HL-60 (cell line): ENCODE data around the gene STKLD1.

Experiments used
- DNase-seq, 2 experiments: peaks; one replicate each; pipeline ENCODE4 v3.0.0-alpha.2; 2010 to 2020; ENCODE audit warnings: low read depth in 1 of 2, low spot score in 1 of 2
- H3K27ac ChIP-seq: fragments of 250-450 bp; sonication (Bioruptor Pico); replicated peaks from 2 replicates; pipeline ENCODE4 v1.5.1; 2020; ENCODE audit warnings: mild to moderate bottlenecking, moderate library complexity
- H3K27me3 ChIP-seq: fragments of 250-450 bp; sonication (Bioruptor Pico); 2 replicates; pipeline ENCODE4 v1.5.1; 2021; ENCODE audit warnings: mild to moderate bottlenecking, moderate library complexity; ENCODE audit not compliant: insufficient read depth, poor library complexity, severe bottlenecking
- H3K4me3 ChIP-seq: replicated peaks from 2 replicates; pipeline ENCODE4 v1.5.1; 2011; ENCODE audit warnings: mild to moderate bottlenecking, control low read depth, low read length; ENCODE audit not compliant: insufficient read depth
- CTCF ChIP-seq: IDR thresholded peaks from one replicate; pipeline ENCODE4 v1.5.1; 2011; ENCODE audit warnings: low read length, control low read depth, inconsistent platforms; ENCODE audit not compliant: insufficient read depth
- GABPA ChIP-seq: IDR thresholded peaks from 2 replicates; pipeline ENCODE4 v1.6.1; 2012; ENCODE audit warnings: low read depth
- POLR2AphosphoS5 ChIP-seq: IDR thresholded peaks from 2 replicates; pipeline ENCODE4 v1.6.1; 2012; ENCODE audit warnings: low read depth
- REST ChIP-seq: IDR thresholded peaks from 2 replicates; pipeline ENCODE4 v1.6.1; 2012; ENCODE audit warnings: low read depth; ENCODE audit not compliant: insufficient replicate concordance
- SPI1 ChIP-seq: IDR thresholded peaks from 2 replicates; pipeline ENCODE4 v1.6.1; 2012; ENCODE audit warnings: low read depth, mild to moderate bottlenecking, borderline replicate concordance

The STKLD1 gene

GRCh38 chr9:133352635-133353340 lies 23.4 kb upstream of the STKLD1 start:
- 0 out of 2 replicates have a peak overlapping the region, but pooled peaks have one; percentile 2 for H3K27ac ChIP-seq
- no peak for TF ChIP-seq REST
- DNase-seq: no peak
- H3K4me3 ChIP-seq: no peak overlapping the region
- H3K27me3 ChIP-seq: no peaks in the 10 kb centered on the region

- Histone ChIP-seq H3K27ac (no peak overlapping the region), H3K4me3 (no peak overlapping the region), H3K27me3 (no peaks in the 10 kb centered on the region)
- no peak for DNase-seq
- TF ChIP-seq POLR2AphosphoS5: peak; percentile 41; the same call in 1 of the 2 replicates
- no peak for TF ChIP-seq REST
Observed at GRCh38 chr9:133353548-133353947, 22.6 kb upstream of the STKLD1 start.

GRCh38 chr9:133354766-133355165 lies 21.4 kb upstream of the STKLD1 start:
- peak in 1 of 2 experiments; percentile 91 for DNase-seq
- Histone ChIP-seq H3K27ac (peak overlapping the region; percentile 84), H3K27me3 (no peaks in the 10 kb centered on the region), H3K4me3 (no peak overlapping the region)
- TF ChIP-seq REST (no peak), CTCF (no peak), POLR2AphosphoS5 (peak; percentile 81), GABPA (no peak), SPI1 (peak; percentile 58; the same call in 1 of the 2 replicates)

- DNase-seq: no peak
- TF ChIP-seq CTCF: no peak
- no peak for TF ChIP-seq GABPA
- no peak for TF ChIP-seq POLR2AphosphoS5
- TF ChIP-seq REST: no peak
- no peak for TF ChIP-seq SPI1
- Histone ChIP-seq H3K4me3 (peak overlapping the region; percentile 70), H3K27me3 (no peaks in the 10 kb centered on the region), H3K27ac (peak overlapping the region; percentile 84)
Observed at GRCh38 chr9:133355881-133356357, 20.2 kb upstream of the STKLD1 start.
